HEK293T (cell line): ENCODE results near the gene TMEM132D.

Experiments
- CTCF ChIA-PET: fragments of 350-600 bp; formaldehyde crosslinking; extraction: SDS; loops from one replicate; lab custom pipeline; 2021; ENCODE audit warnings: antibody characterized with exemption, inconsistent platforms; lab: Yijun Ruan, JAX
- POLR2A ChIA-PET: fragments of 350-600 bp; formaldehyde crosslinking; extraction: SDS; loops from one replicate; lab custom pipeline; 2020; ENCODE audit warnings: antibody characterized with exemption, inconsistent platforms; lab: Yijun Ruan, JAX
- DNase-seq: peaks from one replicate; pipeline ENCODE4 v3.0.0; 2012; ENCODE audit warnings: mixed read lengths; ENCODE audit errors: extremely low spot score
- ARNT ChIP-seq: fragments of 450-650 bp; IDR thresholded peaks from 2 replicates; pipeline ENCODE4 v1.6.1; 2017; ENCODE audit warnings: mild to moderate bottlenecking
- BHLHE40 ChIP-seq: fragments of 450-650 bp; IDR thresholded peaks from 2 replicates; pipeline ENCODE4 v1.6.1; 2016; ENCODE audit warnings: mild to moderate bottlenecking, moderate library complexity, borderline replicate concordance
- CTBP1 ChIP-seq: fragments of 450-650 bp; IDR thresholded peaks from 2 replicates; pipeline ENCODE4 v1.6.1; 2016; ENCODE audit warnings: borderline replicate concordance
- ELF4 ChIP-seq: fragments of 450-650 bp; IDR thresholded peaks from 2 replicates; pipeline ENCODE4 v1.6.1; 2017; ENCODE audit warnings: antibody characterized with exemption
- FOXA1 ChIP-seq: fragments of 450-650 bp; IDR thresholded peaks from 2 replicates; pipeline ENCODE4 v1.6.1; 2016; ENCODE audit warnings: mild to moderate bottlenecking
- FOXK2 ChIP-seq: fragments of 450-650 bp; IDR thresholded peaks from 2 replicates; pipeline ENCODE4 v1.6.1; 2016; ENCODE audit warnings: mild to moderate bottlenecking
- FOXM1 ChIP-seq: fragments of 450-650 bp; IDR thresholded peaks from 2 replicates; pipeline ENCODE4 v1.6.1; 2017; ENCODE audit warnings: mild to moderate bottlenecking, borderline replicate concordance
- HDGF ChIP-seq: fragments of 450-650 bp; IDR thresholded peaks from 2 replicates; pipeline ENCODE4 v1.6.1; 2017; ENCODE audit warnings: antibody characterized with exemption, borderline replicate concordance
- L3MBTL2 ChIP-seq: fragments of 450-650 bp; conservative IDR thresholded peaks from 2 replicates; pipeline ENCODE4 v1.6.1; 2016; ENCODE audit warnings: mild to moderate bottlenecking
- LEF1 ChIP-seq: fragments of 450-650 bp; IDR thresholded peaks from 2 replicates; pipeline ENCODE4 v1.6.1; 2017; ENCODE audit warnings: mild to moderate bottlenecking, borderline replicate concordance
- NFRKB ChIP-seq: fragments of 450-650 bp; IDR thresholded peaks from 2 replicates; pipeline ENCODE4 v1.6.1; 2016; ENCODE audit warnings: mild to moderate bottlenecking, moderate library complexity
- PKNOX1 ChIP-seq: fragments of 450-650 bp; IDR thresholded peaks from 2 replicates; pipeline ENCODE4 v1.6.1; 2016
- SP1 ChIP-seq: fragments of 450-650 bp; IDR thresholded peaks from 2 replicates; pipeline ENCODE4 v1.6.1; 2017
- SUZ12 ChIP-seq: fragments of 450-650 bp; IDR thresholded peaks from 2 replicates; pipeline ENCODE4 v1.6.1; 2016; ENCODE audit warnings: mild to moderate bottlenecking
- TARDBP ChIP-seq: fragments of 450-650 bp; IDR thresholded peaks from 2 replicates; pipeline ENCODE4 v1.6.1; 2016
- ZNF384 ChIP-seq: fragments of 450-650 bp; IDR thresholded peaks from 2 replicates; pipeline ENCODE4 v1.6.1; 2016

Gene TMEM132D

DNA sequence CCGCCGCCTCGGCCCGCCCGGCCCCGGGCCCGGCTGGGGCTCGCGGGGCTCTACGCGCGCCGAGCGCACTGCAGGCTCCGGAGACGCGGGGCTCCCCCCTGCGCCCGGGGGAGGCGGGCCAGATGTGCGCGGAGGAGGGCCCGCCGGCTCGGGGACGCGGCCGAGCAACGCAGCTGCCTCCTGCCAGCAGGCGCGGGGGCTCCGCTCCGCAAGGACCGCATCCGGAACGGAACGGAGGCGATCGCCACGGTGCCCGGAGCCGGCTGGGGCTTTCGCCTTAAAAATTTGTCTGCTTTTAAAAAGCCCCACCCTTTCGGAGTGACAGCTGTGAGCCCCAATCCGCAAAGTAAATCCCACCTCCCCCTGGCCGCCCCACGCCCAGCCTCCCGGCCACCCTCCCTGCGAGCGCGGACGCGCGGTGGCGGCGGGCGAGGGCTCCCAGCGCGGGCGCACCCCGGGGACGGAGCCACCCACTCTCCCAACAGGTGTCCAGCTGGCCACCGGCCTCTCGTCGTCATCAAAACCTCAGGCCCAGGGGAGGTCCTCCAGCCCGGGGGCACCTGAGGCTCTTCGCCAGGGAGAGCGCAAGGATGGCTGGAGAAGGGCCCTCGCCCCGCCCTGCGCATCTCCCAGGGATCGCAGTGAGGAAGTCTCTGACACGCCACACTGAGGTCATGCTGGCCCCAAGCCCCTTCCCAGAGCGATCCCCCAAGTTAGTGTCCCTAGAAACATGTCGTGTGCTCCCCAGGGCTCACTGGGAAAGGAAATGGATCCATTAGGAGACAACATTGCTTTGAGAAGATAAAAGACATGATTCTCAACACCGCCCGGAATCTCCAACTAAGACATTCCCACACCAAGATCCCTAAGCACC lies at the start of gene TMEM132D:
TMEM132D (minus strand) TSS at position 70 of the 874 bp plus-strand sequence.
- ChIA-PET POLR2A (no interaction called here), CTCF (no interaction called here)
- DNase-seq: no peak
- TF ChIP-seq TARDBP (no peak), CTBP1 (no peak), NFRKB (no peak), ELF4 (no peak), ZNF384 (no peak), FOXA1 (no peak)

DNA sequence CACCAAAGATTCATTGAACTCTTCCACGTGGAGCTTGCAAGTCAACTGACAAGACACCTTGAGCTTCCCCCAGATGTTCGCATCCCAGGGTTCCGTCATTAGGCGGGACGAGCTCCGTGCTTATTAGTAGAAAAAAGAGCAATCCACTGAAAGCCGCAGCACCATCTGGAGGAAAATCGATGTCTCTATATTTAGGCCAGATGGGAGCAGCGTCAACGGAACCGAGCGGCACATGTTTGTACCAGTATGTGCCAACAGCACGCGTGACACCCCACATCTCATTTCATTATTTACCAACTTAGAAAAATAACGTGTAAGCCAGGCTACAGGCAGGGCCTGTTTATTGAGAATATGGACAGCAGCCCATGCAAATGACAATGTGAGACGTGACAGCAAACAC lies 45.8 kb upstream of the TMEM132D start:
- ChIA-PET POLR2A (no interaction called here), CTCF (no interaction called here)
- no peak for TF ChIP-seq ELF4
- no peak for TF ChIP-seq CTBP1
- TF ChIP-seq FOXK2: no peak
- no peak for TF ChIP-seq ARNT
- no peak for TF ChIP-seq ZNF384
- TF ChIP-seq SUZ12: no peak
- no peak for TF ChIP-seq FOXA1
- no peak for TF ChIP-seq SP1
- TF ChIP-seq L3MBTL2: no peak
- TF ChIP-seq BHLHE40: no peak
- no peak for TF ChIP-seq FOXM1
- no peak for TF ChIP-seq PKNOX1
- TF ChIP-seq TARDBP: no peak
- no peak for TF ChIP-seq NFRKB
- no peak for TF ChIP-seq LEF1
- TF ChIP-seq HDGF: no peak
- DNase-seq: no peak

- POLR2A ChIA-PET: no interaction called here
- TF ChIP-seq SP1: no peak
- TF ChIP-seq ZNF384: no peak
- TF ChIP-seq CTBP1: no peak
- no peak for TF ChIP-seq L3MBTL2
- TF ChIP-seq ELF4: no peak
- no peak for TF ChIP-seq FOXA1
- TF ChIP-seq BHLHE40: no peak
- no peak for TF ChIP-seq FOXK2
- TF ChIP-seq HDGF: no peak
- TF ChIP-seq FOXM1: no peak
- TF ChIP-seq PKNOX1: no peak
- no peak for TF ChIP-seq ARNT
- no peak for TF ChIP-seq NFRKB
- no peak for TF ChIP-seq SUZ12
- TF ChIP-seq LEF1: no peak
- no peak for DNase-seq
- CTCF ChIA-PET: no interaction called here
Observed at GRCh38 chr12:129941618-129942017, 37.8 kb upstream of the TMEM132D start.

GRCh38 chr12:129938089-129938488 lies 34.3 kb upstream of the TMEM132D start:
- CTCF ChIA-PET: no interaction called here
- TF ChIP-seq TARDBP (no peak), PKNOX1 (no peak), ARNT (no peak), SP1 (no peak), FOXK2 (no peak), LEF1 (no peak), ZNF384 (no peak), CTBP1 (no peak), FOXA1 (no peak), NFRKB (no peak), FOXM1 (no peak), ELF4 (no peak), SUZ12 (no peak), BHLHE40 (no peak), L3MBTL2 (no peak), HDGF (no peak)
- POLR2A ChIA-PET: no interaction called here

GRCh38 chr12:129937426-129937825 lies 33.6 kb upstream of the TMEM132D start:
- ChIA-PET POLR2A (no interaction called here), CTCF (no interaction called here)
- no peak for TF ChIP-seq SUZ12
- TF ChIP-seq NFRKB: no peak
- DNase-seq: no peak

More at GRCh38 chr12:129938089-129938488, 34.3 kb upstream of the TMEM132D start:
- no peak for DNase-seq

GRCh38 chr12:129928643-129929042 lies 24.8 kb upstream of the TMEM132D start:
- POLR2A ChIA-PET: no interaction called here
- DNase-seq: no peak
- TF ChIP-seq SP1 (no peak), BHLHE40 (no peak), PKNOX1 (no peak), NFRKB (no peak), TARDBP (no peak), HDGF (no peak), FOXA1 (no peak), FOXM1 (no peak), FOXK2 (no peak), ARNT (no peak), LEF1 (no peak), L3MBTL2 (no peak), ZNF384 (no peak), SUZ12 (no peak)
- CTCF ChIA-PET: no interaction called here
